ENCODE data around the gene GPR15. TPM values are rescaled to one million over a fixed set of nuclear protein-coding genes. Genes with fewer than 3 reads are reported as not detected.

Gene GPR15
- total RNA-seq, 1 experiment from 2014 or later: not detected

DNA sequence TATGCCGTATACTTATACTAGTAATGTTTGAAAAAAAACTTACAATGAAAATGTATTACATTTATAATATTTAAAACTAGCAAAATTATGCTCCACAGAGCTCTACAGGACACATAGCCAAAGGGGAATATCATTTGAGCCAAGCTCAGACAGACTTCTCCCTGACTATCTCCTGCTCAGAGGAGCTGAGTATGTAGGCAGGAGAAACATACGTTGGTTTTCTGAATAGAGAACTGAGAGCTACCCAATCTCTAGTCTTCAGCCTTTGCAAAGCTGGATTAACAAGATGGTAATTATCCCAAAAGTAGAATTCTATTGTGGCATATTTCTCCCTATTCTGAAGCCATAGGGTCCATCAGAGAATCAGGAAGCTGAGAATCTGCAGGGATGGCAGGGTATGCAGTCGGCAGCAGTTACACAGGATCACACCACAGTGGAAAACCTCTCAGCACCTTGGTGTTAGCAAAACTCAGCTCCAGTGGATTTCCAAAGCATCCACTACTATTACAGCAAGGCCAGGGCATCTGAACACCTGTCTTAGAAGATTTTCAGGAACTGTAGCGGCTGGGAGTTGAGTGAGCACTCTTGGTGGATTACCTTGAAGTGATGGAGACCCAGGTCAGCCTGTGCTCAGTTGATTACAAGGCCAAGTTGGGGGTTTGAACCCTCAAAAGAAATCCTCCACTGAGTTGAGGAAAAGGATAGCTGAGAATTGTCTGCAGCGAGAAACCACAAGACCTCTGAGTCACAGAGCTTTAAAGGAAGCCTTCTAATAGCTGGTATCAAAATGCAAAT is 30.1 kb downstream of the GPR15 start:
- Histone ChIP-seq H2BK12ac (ENCODE audit: insufficient read length, low read depth, low read length) (no peak overlapping the region), H2AFZ (ENCODE audit: low read length) (no peak overlapping the region), H3K9me3 (ENCODE audit: control insufficient read depth, low read depth, low read length) (no peaks in the 10 kb centered on the region), H3K27ac (ENCODE audit: insufficient read length, low read depth, low read length) (no peak overlapping the region), H3K23ac (ENCODE audit: insufficient read length, low read depth, low read length) (no peak overlapping the region), H3T11ph (ENCODE audit: low read length) (no peak overlapping the region), H3K79me1 (ENCODE audit: insufficient read depth, low read depth, low read length, poor library complexity, severe bottlenecking) (no peaks in the 10 kb centered on the region), H3K14ac (ENCODE audit: insufficient read depth, low read length) (no peak overlapping the region), H3K18ac (ENCODE audit: insufficient read length, low read depth, low read length) (no peak overlapping the region), H2AK5ac (ENCODE audit: insufficient read length, low read length) (no peak overlapping the region), H3K27me3 (ENCODE audit: insufficient read depth, low read length) (no peaks in the 10 kb centered on the region), H2BK5ac (ENCODE audit: insufficient read length, low read length) (no peak overlapping the region), H4K5ac (ENCODE audit: insufficient read length, low read depth, low read length) (no peak overlapping the region), H4K91ac (ENCODE audit: insufficient read length, low read depth, low read length) (no peak overlapping the region), H3K79me2 (ENCODE audit: insufficient read depth, low read length) (no peaks in the 10 kb centered on the region), H3K4ac (ENCODE audit: low read depth, low read length) (no peak overlapping the region), H3K56ac (ENCODE audit: insufficient read length, low read depth, low read length) (no peak overlapping the region), H3K4me1 (ENCODE audit: insufficient read depth, low read length) (no peaks in the 10 kb centered on the region), H2BK120ac (ENCODE audit: low read depth, low read length, poor library complexity, severe bottlenecking) (no peak overlapping the region), H3K23me2 (ENCODE audit: insufficient read length, low read depth, low read length, poor library complexity, severe bottlenecking) (no peaks in the 10 kb centered on the region), H4K8ac (replicated peaks; ENCODE audit: insufficient read length, low read depth, low read length) (no peak overlapping the region), H2BK15ac (ENCODE audit: low read depth, low read length) (no peak overlapping the region), H4K20me1 (ENCODE audit: control insufficient read depth, insufficient read depth, insufficient read length) (no peaks in the 10 kb centered on the region), H3K4me2 (ENCODE audit: insufficient read depth, insufficient read length, low read length) (no peak overlapping the region), H2BK20ac (ENCODE audit: low read depth, low read length, poor library complexity, severe bottlenecking) (no peak overlapping the region), H3K9ac (ENCODE audit: extremely low read depth, insufficient read length, low read length) (no peak overlapping the region)
- Mint-ChIP-seq H3K36me3 (ENCODE audit: insufficient read depth in 1 of 3, low read depth in 3 of 3) (no peaks in the 10 kb centered on the region), H3K9me3 (no peaks in the 10 kb centered on the region; a peak in 1 of 5 replicates), H3K4me3 (no peak overlapping the region), H3K4me1 (peaks cover 0 to 2% of the 10 kb centered on the region in 2 experiments; a peak in 1 of 4 replicates), H3K27ac (no peak overlapping the region), H3K27me3 (ENCODE audit: low read depth) (no peaks in the 10 kb centered on the region)
- no peak for DNase-seq
- TF ChIP-seq, protein P1, sequence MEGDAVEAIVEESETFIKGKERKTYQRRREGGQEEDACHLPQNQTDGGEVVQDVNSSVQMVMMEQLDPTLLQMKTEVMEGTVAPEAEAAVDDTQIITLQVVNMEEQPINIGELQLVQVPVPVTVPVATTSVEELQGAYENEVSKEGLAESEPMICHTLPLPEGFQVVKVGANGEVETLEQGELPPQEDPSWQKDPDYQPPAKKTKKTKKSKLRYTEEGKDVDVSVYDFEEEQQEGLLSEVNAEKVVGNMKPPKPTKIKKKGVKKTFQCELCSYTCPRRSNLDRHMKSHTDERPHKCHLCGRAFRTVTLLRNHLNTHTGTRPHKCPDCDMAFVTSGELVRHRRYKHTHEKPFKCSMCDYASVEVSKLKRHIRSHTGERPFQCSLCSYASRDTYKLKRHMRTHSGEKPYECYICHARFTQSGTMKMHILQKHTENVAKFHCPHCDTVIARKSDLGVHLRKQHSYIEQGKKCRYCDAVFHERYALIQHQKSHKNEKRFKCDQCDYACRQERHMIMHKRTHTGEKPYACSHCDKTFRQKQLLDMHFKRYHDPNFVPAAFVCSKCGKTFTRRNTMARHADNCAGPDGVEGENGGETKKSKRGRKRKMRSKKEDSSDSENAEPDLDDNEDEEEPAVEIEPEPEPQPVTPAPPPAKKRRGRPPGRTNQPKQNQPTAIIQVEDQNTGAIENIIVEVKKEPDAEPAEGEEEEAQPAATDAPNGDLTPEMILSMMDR (conservative IDR thresholded peaks at IDR 0.05): no peak
- WGBS (ENCODE audit: extremely low coverage, insufficient read length, low lambda C conversion rate): no CpG with 5 or more reads among the region's 5 CpGs
